ENCODE measurements around the gene MYO5C.

DNA sequence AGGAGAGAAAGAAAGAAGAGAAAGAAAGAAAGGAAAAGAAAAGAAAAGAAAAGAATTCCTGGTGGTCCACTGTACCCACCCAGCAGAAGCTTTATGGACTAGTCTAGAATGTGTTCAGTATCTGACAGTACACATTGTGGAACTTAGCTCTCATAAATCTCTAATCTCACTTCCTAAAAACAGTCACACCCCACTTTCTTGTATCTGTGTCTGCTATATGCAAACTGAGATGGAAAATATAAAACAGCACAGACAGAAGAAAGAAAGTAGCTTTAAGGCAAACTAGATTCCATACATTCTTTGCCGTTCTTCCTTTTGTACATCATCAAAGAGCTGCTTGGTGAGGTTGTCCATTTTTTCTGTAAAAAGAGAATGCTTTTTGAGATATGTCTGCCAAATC is 63.3 kb downstream of the MYO5C start:
- TF ChIP-seq POLR2A (IDR thresholded peaks at IDR 0.05; ENCODE audit: low read depth) (no peak), CTCF (IDR thresholded peaks at IDR 0.05) (no peak), EP300 (IDR thresholded peaks at IDR 0.05) (no peak), POLR2AphosphoS5 (IDR thresholded peaks at IDR 0.05) (no peak)
